Stimulated activated naive CD8-positive, alpha-beta T cell treated with anti-CD3 and anti-CD28 coated beads, Interleukin-15, amount 100 ng/mL, for 72 hours (primary cell): ENCODE data around the gene BICC1.

Experiments
- ATAC-seq: fragments of 150-1000 bp; cut with Tn5 transposase; 2 replicates; pipeline ENCODE4 v1.10.0; 2021; ENCODE audit warnings: mild to moderate bottlenecking, moderate library complexity
- DNase-seq, 2 donors: peaks; one replicate each; pipeline ENCODE4 v3.0.0; 2021 to 2022
- H3K27ac Mint-ChIP-seq, 2 donors: one replicate each; pipeline ENCODE4 v1.8.0; 2022; ENCODE audit warnings: mild to moderate bottlenecking in 2 of 2, mixed read lengths in 2 of 2, moderate library complexity in 2 of 2
- H3K27me3 Mint-ChIP-seq: one replicate; pipeline ENCODE4 v1.8.0; 2022; ENCODE audit warnings: mixed read lengths
- H3K4me1 Mint-ChIP-seq: one replicate; pipeline ENCODE4 v1.8.0; 2022; ENCODE audit warnings: mild to moderate bottlenecking, mixed read lengths
- H3K4me3 Mint-ChIP-seq, 2 donors: one replicate each; pipeline ENCODE4 v1.8.0; 2022; ENCODE audit warnings: mild to moderate bottlenecking in 2 of 2, mixed read lengths in 2 of 2, moderate library complexity in 1 of 2
- H3K9me3 Mint-ChIP-seq, 2 donors: one replicate each; pipeline ENCODE4 v1.8.0; 2022; ENCODE audit warnings: mixed read lengths in 2 of 2

Gene BICC1

DNA sequence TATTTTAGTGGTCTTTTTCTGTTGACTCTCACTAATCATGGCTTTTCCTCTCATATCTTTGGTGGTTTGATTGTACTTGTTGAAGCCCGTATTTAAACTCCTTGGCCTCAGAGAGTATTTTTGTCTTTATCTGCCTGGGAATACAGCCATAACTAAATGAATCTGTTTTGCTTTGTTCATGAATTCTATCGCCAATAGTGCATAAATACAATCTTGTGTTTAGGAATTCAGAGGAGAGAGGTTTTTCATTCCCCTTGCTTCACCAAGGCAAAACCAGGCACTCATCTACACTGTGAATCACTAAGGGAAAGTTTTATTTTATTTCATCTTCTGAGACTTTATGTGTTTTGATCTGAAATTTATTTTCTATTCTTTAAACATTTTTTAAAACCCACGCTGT lies 152.7 kb downstream of the BICC1 start:
- H3K9me3 Mint-ChIP-seq: peaks cover 13 to 25% of the 10 kb centered on the region in 2 donors
- DNase-seq (no peak), ATAC-seq (no peak)
- no peak overlapping the region for H3K4me3 Mint-ChIP-seq
- H3K27ac Mint-ChIP-seq: no peak overlapping the region
- no peaks in the 10 kb centered on the region for H3K27me3 Mint-ChIP-seq
- H3K4me1 Mint-ChIP-seq: no peaks in the 10 kb centered on the region

DNA sequence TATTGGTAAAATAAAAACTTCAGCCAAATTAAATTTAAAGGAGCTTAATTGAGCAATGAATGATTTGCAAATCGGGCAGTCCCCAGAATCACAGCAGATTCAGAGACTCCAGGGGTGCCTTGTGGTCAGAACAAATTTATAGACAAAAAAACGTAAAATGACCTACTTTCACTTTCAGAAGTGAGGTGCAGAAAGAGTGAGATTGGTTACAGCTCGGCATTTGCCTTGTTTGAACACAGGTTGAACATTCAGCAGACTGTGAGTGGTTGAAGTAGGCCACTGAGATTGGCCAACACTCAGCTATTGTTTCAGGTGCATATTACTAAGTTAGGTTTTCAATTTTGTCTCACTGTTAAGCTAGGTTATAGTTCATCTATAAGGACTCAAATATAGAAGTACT lies 153.4 kb downstream of the BICC1 start:
- no peak overlapping the region for H3K4me3 Mint-ChIP-seq
- no peaks in the 10 kb centered on the region for H3K4me1 Mint-ChIP-seq
- no peak for DNase-seq
- peak overlapping the region in 1 of 2 donors; percentile 82 for H3K27ac Mint-ChIP-seq
- no peaks in the 10 kb centered on the region for H3K27me3 Mint-ChIP-seq
- H3K9me3 Mint-ChIP-seq: peaks cover 13 to 25% of the 10 kb centered on the region in 2 donors
- ATAC-seq: peak; percentile 52

DNA sequence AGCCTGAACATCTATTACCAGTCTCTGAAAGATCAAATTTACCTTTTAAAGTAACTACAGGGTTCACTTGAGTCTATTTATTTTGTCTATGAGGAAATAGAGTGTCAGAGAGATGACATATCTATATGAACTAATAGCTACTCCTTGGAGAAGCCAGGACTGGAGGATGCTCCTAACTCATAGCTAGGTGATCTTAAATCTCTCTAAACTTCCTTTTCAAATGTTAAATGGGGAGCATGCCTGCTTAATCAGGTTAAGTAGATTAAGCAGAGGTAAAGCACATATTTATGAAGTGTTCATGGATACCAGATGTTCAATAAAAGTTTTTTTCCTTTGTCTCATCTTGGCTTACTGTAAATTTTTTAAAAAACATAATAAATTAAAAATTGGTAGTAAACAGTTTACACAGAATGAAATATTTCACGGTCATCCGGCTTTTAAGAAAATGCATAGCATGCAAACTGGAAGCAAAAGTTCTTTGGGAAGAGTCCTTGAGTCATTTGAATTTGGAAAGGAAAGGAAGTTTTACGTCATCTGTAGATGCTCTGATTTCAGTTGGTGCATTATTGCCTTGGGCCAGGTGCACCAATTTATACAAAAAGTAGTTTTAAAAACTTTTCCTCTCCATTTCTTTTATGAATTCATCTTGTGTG lies 155.1 kb downstream of the BICC1 start:
- DNase-seq (no peak), ATAC-seq (no peak)
- Mint-ChIP-seq H3K4me3 (no peak overlapping the region), H3K27me3 (no peaks in the 10 kb centered on the region), H3K9me3 (peaks cover 13 to 25% of the 10 kb centered on the region in 2 donors), H3K27ac (no peak overlapping the region), H3K4me1 (no peaks in the 10 kb centered on the region)

DNA sequence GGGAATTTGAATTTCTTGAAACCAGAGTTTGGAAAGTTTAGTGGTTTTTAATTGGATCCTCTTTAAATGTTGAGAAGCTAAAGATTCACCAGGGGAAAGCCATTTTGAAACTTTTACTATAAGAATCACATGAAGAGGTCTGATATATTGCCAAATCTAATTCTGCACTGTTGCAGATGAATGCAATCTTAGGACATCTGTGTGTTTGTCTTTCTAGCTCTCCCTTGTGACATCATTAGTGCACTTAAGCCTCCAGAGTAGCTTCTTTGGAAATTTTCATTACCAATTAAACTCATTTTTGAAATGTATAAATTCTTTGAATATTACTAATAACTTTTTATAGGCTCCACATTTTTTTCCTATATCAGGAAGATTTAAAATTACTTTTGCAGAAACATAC lies 160.2 kb downstream of the BICC1 start:
- no peak overlapping the region for H3K4me3 Mint-ChIP-seq
- H3K27ac Mint-ChIP-seq: no peak overlapping the region
- no peak for ATAC-seq
- H3K4me1 Mint-ChIP-seq: no peaks in the 10 kb centered on the region
- DNase-seq: no peak
- no peaks in the 10 kb centered on the region for H3K27me3 Mint-ChIP-seq
- H3K9me3 Mint-ChIP-seq: peaks cover 0 to 9% of the 10 kb centered on the region in 2 donors

DNA sequence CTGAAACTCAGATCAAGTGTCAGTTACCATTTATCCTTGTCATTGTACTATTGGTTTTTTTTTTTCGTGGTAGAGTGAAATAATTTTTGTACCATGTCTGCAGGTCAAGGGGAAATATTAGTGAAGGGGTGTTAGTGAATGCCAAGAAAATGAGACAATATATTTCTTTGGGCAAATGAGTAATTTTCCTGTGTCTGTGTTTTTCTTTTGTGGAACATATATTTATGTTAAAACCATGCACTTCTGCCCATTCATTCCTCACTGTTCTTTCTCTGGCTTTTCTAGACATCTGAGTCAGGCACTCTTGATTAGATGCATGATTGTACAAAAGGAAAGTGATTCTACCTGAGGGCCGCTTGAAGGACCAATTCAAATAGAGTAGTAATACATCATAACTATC lies 161.6 kb downstream of the BICC1 start:
- ATAC-seq: no peak
- no peak for DNase-seq
- H3K27me3 Mint-ChIP-seq: no peaks in the 10 kb centered on the region
- H3K9me3 Mint-ChIP-seq: peaks cover 0 to 9% of the 10 kb centered on the region in 2 donors
- H3K4me3 Mint-ChIP-seq: no peak overlapping the region
- no peaks in the 10 kb centered on the region for H3K4me1 Mint-ChIP-seq
- no peak overlapping the region for H3K27ac Mint-ChIP-seq

DNA sequence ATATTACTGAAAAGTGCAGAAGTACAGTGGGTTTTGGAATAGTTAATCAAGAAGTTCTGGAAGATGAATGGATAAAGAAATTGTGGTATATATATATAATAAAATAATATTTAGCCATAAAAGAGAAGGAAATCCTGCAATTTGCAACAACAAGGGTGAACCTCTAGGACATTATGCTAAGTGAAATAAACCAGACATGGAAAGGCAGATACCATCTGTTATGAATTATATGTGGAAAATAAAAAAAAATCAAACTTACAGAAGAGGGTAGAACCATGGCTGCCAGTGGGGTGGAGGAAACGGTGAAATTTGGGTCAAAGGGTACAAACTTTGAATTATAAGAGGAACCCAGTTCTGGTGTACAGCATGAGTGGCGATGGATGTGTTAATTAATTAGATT lies 162.6 kb downstream of the BICC1 start:
- no peak overlapping the region for H3K4me3 Mint-ChIP-seq
- H3K4me1 Mint-ChIP-seq: no peaks in the 10 kb centered on the region
- H3K27ac Mint-ChIP-seq: no peak overlapping the region
- no peak for ATAC-seq
- peaks cover 0 to 9% of the 10 kb centered on the region in 2 donors for H3K9me3 Mint-ChIP-seq
- H3K27me3 Mint-ChIP-seq: no peaks in the 10 kb centered on the region
- DNase-seq: no peak

DNA sequence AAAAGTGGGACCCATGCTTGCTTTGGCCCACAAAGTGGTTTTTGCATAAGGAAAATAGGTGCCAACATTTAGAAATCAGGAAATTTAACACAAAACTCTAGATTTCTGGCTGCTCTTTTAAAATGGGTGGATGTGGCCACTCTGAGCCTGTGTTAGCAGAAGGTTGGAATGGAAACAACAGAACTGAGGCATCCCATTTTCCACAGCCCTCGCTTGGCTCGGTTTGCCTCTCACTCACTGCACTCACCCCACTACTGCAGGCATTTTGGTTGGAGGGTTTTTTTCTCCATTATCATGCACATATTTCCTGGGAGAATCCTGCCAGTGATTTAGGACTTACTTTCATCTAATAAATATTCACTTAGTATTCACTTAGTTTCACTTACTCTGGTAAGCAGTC lies 178.9 kb downstream of the BICC1 start:
- peaks cover 14 to 21% of the 10 kb centered on the region in 2 donors for H3K9me3 Mint-ChIP-seq
- H3K4me1 Mint-ChIP-seq: no peaks in the 10 kb centered on the region
- no peak overlapping the region for H3K27ac Mint-ChIP-seq
- DNase-seq (no peak), ATAC-seq (no peak)
- no peaks in the 10 kb centered on the region for H3K27me3 Mint-ChIP-seq
- H3K4me3 Mint-ChIP-seq: no peak overlapping the region

DNA sequence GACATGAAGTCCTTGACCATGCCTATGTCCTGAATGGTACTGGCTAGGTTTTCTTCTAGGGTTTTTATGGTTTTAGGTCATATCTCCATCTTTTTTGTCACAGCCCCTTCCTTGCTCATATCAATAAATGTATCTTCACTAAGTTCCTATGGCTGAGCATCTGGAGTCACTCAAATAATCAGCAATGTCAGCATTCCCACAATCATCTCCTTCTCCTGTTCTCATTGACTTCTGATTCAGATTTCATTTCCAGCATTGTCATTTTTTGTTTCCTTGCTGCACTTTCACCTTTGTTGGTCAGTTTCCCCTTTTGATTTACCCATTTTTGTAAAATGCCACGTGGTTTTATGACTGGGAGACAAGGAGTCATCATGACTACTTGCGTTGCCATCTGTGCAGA lies 181.2 kb downstream of the BICC1 start:
- no peak for DNase-seq
- H3K27me3 Mint-ChIP-seq: no peaks in the 10 kb centered on the region
- no peak overlapping the region for H3K4me3 Mint-ChIP-seq
- peaks cover 9 to 11% of the 10 kb centered on the region in 2 donors for H3K9me3 Mint-ChIP-seq
- no peak overlapping the region for H3K27ac Mint-ChIP-seq
- no peaks in the 10 kb centered on the region for H3K4me1 Mint-ChIP-seq
- ATAC-seq: no peak

DNA sequence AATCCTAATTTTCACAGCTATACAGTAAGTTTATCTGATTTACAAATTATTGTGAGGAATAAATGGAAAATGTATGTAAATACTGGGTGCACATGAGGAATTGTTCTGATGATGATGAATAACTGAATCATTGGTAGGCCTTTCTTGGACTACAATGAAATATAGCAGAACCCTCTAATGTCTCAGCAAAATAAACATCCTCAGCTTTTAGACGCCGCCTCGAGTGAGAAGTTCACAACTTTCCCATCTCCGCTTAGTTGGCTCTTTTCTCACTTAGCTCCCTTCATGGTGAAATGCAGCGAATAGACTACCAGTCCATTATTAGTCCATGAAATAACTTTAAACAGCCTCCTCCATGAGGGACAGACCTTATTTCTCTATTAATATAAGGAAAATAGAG lies 182.3 kb downstream of the BICC1 start:
- DNase-seq (no peak), ATAC-seq (no peak)
- Mint-ChIP-seq H3K4me1 (no peaks in the 10 kb centered on the region), H3K27me3 (no peaks in the 10 kb centered on the region), H3K27ac (no peak overlapping the region), H3K9me3 (peaks cover 9 to 11% of the 10 kb centered on the region in 2 donors), H3K4me3 (no peak overlapping the region)

DNA sequence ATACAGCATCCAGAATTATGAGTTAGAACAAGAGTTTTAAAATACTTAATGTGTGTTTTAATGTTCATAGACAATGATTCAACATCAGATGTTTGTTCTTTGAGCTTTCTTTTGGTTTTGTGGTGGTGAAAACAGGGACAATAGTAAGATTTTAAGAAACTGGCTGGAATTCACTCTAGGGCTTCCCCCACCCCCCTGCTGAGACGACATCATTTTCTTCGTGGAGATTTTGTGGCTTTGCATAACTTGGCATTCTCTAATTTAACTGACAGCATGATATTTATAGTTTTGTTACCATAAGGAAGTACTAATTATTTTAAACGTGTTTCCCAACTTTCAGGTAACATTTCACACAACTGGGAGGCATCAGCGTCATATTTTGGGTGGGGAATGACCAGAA lies 184.1 kb downstream of the BICC1 start:
- ATAC-seq (no peak), DNase-seq (no peak)
- H3K9me3 Mint-ChIP-seq: peaks cover 9 to 11% of the 10 kb centered on the region in 2 donors
- H3K4me1 Mint-ChIP-seq: no peaks in the 10 kb centered on the region
- H3K27me3 Mint-ChIP-seq: no peaks in the 10 kb centered on the region
- H3K4me3 Mint-ChIP-seq: no peak overlapping the region
- no peak overlapping the region for H3K27ac Mint-ChIP-seq

DNA sequence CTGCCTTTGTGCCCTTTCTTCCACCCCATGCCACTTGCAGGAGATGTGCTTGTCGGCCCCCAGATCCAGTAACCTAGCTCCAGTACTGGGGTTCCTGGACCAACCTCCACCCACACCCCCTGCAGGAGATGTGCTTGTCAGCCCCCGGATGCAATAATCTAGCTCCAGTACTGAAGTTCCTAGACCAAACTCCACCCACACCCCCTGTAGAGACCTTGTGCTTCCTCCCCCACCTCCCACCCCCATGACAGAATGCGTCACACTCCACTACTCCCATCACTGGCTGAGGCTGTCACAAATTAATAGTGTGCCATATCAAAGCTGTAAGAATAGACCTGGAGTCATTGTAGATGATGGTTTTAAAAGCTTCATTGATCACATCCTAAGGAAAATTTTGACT lies 185.0 kb downstream of the BICC1 start:
- H3K4me3 Mint-ChIP-seq: no peak overlapping the region
- no peak overlapping the region for H3K27ac Mint-ChIP-seq
- peaks cover 7 to 9% of the 10 kb centered on the region in 2 donors for H3K9me3 Mint-ChIP-seq
- no peak for ATAC-seq
- no peak for DNase-seq
- H3K4me1 Mint-ChIP-seq: no peaks in the 10 kb centered on the region
- H3K27me3 Mint-ChIP-seq: no peaks in the 10 kb centered on the region

DNA sequence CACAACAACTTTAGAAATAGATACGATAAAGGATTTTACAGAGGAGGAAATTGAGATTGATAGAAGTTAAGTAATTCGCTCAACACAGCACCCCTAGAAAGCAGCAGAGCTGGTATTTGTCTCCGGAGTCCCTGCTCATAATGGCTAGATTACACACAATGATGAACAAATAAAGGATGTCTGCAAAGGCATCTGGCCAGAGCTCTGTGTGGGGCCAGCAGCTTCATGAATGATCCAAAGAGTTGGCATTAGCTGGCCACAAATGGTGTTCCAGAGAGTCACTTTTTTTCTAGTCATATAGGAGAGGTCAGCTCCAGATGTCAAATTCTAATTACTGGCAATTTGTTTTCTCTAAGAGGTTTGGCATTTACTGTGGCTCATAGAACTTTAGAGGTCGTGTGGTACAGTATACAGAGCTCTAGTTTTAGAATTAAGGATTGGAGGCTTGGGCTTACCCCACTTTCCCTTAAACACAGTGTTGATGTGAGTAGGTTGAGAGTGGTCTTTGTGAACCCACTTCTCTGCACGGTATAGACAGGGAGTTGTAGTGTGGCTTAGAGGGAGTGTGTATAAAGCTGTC lies 186.2 kb downstream of the BICC1 start:
- no peaks in the 10 kb centered on the region for H3K4me1 Mint-ChIP-seq
- no peaks in the 10 kb centered on the region for H3K27me3 Mint-ChIP-seq
- no peak overlapping the region for H3K27ac Mint-ChIP-seq
- ATAC-seq (no peak), DNase-seq (no peak)
- no peak overlapping the region for H3K4me3 Mint-ChIP-seq
- H3K9me3 Mint-ChIP-seq: peaks cover 5 to 7% of the 10 kb centered on the region in 2 donors

DNA sequence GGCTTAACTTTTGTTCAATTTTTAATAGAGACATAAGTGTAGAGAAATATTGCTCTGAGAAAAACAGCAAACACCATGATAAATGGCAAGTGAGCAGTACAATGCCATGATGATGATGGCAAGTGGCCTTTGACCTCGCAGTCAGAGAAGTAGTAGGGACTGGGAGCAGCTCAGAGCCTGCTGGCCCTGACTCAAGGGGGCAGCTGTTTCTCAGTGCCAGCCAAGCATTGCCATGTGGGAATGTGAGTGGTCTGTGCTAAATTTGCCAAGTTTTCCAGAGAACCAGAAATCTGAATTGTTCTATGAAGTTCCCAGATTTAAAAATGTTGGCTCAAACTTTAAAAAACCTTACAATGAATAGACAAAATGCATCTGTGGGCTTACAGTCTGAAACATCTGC lies 187.9 kb downstream of the BICC1 start:
- H3K4me1 Mint-ChIP-seq: no peaks in the 10 kb centered on the region
- DNase-seq: no peak
- H3K4me3 Mint-ChIP-seq: no peak overlapping the region
- H3K27ac Mint-ChIP-seq: no peak overlapping the region
- no peaks in the 10 kb centered on the region for H3K9me3 Mint-ChIP-seq
- H3K27me3 Mint-ChIP-seq: no peaks in the 10 kb centered on the region
- no peak for ATAC-seq

DNA sequence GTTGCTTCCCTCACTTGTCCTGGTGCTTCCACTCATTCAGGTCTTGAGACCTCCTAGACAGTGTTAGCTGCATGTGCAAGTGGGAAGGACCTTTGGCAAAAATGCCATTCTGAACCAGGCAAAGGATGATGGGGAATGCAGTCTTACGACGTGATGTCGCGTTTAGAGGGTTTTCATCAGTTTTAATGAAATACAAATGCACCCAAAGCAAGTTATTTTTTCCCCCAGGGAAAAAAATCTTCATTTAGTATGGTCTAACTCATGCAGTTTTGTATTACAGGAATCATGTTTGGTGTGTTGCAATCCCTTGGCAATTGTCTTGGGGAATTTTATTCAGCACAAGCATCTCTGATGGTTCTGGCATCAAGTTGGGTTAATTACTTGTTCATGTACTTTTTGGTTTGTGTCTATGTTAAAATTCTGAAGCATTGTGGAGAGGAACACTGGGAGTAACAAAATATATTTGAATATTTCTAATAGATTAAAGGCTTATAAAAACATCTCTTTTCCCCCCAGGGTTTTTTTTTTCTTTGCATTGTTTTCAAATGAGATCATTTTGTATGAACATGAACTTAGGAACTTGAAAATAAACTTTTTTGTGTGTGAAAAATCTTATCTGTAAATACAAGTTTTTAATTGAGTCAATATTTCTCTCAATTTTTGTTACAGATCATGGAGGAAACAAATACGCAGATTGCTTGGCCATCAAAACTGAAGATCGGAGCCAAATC lies 188.9 kb downstream of the BICC1 start:
- no peaks in the 10 kb centered on the region for H3K4me1 Mint-ChIP-seq
- peaks cover 0 to 3% of the 10 kb centered on the region in 2 donors for H3K9me3 Mint-ChIP-seq
- no peaks in the 10 kb centered on the region for H3K27me3 Mint-ChIP-seq
- ATAC-seq (no peak), DNase-seq (no peak)
- no peak overlapping the region for H3K4me3 Mint-ChIP-seq
- H3K27ac Mint-ChIP-seq: no peak overlapping the region

DNA sequence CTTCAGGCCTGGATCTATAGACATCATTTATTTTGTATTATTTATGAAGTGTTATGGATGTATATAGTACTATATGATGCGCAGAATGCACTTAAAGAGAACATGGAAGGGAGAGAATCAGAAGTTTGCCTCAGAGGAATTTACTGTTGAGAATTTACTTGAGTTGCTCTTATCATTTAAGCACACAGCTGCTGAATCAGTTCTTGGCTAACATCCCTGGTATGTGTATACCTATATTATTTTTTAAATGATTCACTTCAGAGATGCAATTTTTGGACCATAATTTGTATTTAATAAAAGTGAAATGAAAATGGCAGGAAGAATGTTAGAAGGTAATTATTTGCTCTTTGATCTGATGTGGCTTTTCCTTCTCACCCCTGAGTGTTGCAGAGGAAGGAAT lies 191.6 kb downstream of the BICC1 start:
- Mint-ChIP-seq H3K9me3 (peaks cover 0 to 10% of the 10 kb centered on the region in 2 donors), H3K27ac (no peak overlapping the region), H3K27me3 (no peaks in the 10 kb centered on the region), H3K4me1 (no peaks in the 10 kb centered on the region), H3K4me3 (no peak overlapping the region)
- DNase-seq (no peak), ATAC-seq (no peak)

DNA sequence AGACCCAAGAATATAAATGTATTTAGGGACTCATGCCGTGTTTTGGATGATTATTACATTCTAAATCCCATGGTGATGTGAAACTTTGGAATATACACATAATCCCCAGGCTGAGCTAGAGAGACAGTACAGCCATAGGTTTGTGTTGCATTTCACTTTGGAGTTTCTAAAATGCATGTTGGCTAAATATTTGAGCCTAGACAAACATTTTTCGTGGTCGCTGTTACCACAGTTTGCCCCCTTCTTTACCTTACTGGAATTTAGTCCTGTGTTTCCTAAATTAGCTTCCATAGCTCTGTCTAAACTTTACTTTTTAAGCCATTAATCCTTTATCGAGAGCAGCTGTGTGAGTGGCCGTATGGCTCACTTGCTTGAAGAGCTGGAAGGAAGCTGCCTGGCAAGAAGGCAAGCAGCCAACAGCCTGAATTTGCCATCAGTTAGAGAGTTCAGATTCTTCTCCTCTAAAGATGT lies 192.0 kb downstream of the BICC1 start:
- DNase-seq (no peak), ATAC-seq (no peak)
- Mint-ChIP-seq H3K9me3 (peaks cover 0 to 10% of the 10 kb centered on the region in 2 donors), H3K27me3 (no peaks in the 10 kb centered on the region), H3K4me1 (no peaks in the 10 kb centered on the region), H3K4me3 (no peak overlapping the region), H3K27ac (no peak overlapping the region)
